ENCODE results near the gene COL12A1.
"Not testable (repeated sequence)": the region's sequence is repeated elsewhere in the genome, so short reads cannot be mapped to it uniquely, and the experiment has no call there.

COL12A1 gene

GRCh38 chr6:75199889-75200288 is 6.0 kb downstream of the COL12A1 start:
- Histone ChIP-seq H3K4me3 (ENCODE audit: low read depth in 1 of 2, low read length in 2 of 2) (no peak overlapping the region), H3K36me3 (ENCODE audit: insufficient read depth, low read length) (no peaks in the 10 kb centered on the region), H4K20me1 (ENCODE audit: insufficient read depth, low read length) (no peaks in the 10 kb centered on the region), H3K27ac (ENCODE audit: low read length) (no peak overlapping the region), H3K4me2 (ENCODE audit: insufficient read depth, low read length) (no peak overlapping the region), H3K4me1 (ENCODE audit: insufficient read depth, low read length) (no peaks in the 10 kb centered on the region), H3K9me3 (ENCODE audit: insufficient read depth, low read length, severe bottlenecking) (no peaks in the 10 kb centered on the region), H3K79me2 (ENCODE audit: insufficient read depth, low read length) (no peaks in the 10 kb centered on the region), H2AFZ (ENCODE audit: low read depth, low read length) (no peak overlapping the region), H3K27me3 (ENCODE audit: insufficient read depth, low read length, poor library complexity) (no peaks in the 10 kb centered on the region), H3K9ac (ENCODE audit: low read depth, low read length) (no peak overlapping the region)
- DNase-seq: no peak
- TF ChIP-seq CTCF (IDR thresholded peaks at IDR 0.05; ENCODE audit: borderline replicate concordance, extremely low read depth, low read length, poor library complexity, severe bottlenecking): no peak
- TF ChIP-seq EZH2 (IDR thresholded peaks at IDR 0.05; ENCODE audit: borderline replicate concordance, low read depth, low read length, severe bottlenecking): no peak
- no peak for ATAC-seq (ENCODE audit: insufficient read depth, low read depth)

GRCh38 chr6:75196081-75196687 is 9.7 kb downstream of the COL12A1 start:
- H3K4me3 ChIP-seq (ENCODE audit: low read depth in 1 of 2, low read length in 2 of 2): no peak overlapping the region
- H3K9ac ChIP-seq (ENCODE audit: low read depth, low read length): no peak overlapping the region
- TF ChIP-seq EZH2 (IDR thresholded peaks at IDR 0.05; ENCODE audit: borderline replicate concordance, low read depth, low read length, severe bottlenecking) (no peak), CTCF (IDR thresholded peaks at IDR 0.05; ENCODE audit: borderline replicate concordance, extremely low read depth, low read length, poor library complexity, severe bottlenecking) (no peak)
- H3K36me3 ChIP-seq (ENCODE audit: insufficient read depth, low read length): no peaks in the 10 kb centered on the region
- no peaks in the 10 kb centered on the region for H3K27me3 ChIP-seq (ENCODE audit: insufficient read depth, low read length, poor library complexity)
- no peaks in the 10 kb centered on the region for H4K20me1 ChIP-seq (ENCODE audit: insufficient read depth, low read length)
- H3K4me1 ChIP-seq (ENCODE audit: insufficient read depth, low read length): no peaks in the 10 kb centered on the region
- no peak for ATAC-seq (ENCODE audit: insufficient read depth, low read depth)
- no peak overlapping the region for H3K27ac ChIP-seq (ENCODE audit: low read length)
- H3K9me3 ChIP-seq (ENCODE audit: insufficient read depth, low read length, severe bottlenecking): no peaks in the 10 kb centered on the region
- no peak overlapping the region for H3K4me2 ChIP-seq (ENCODE audit: insufficient read depth, low read length)
- DNase-seq: no peak
- H2AFZ ChIP-seq (ENCODE audit: low read depth, low read length): no peak overlapping the region
- no peaks in the 10 kb centered on the region for H3K79me2 ChIP-seq (ENCODE audit: insufficient read depth, low read length)

GRCh38 chr6:75188221-75188925 is 17.5 kb downstream of the COL12A1 start:
- no peaks in the 10 kb centered on the region for H4K20me1 ChIP-seq (ENCODE audit: insufficient read depth, low read length)
- DNase-seq (no peak), ATAC-seq (ENCODE audit: insufficient read depth, low read depth) (no peak)
- no peak overlapping the region for H3K27ac ChIP-seq (ENCODE audit: low read length)
- H3K36me3 ChIP-seq (ENCODE audit: insufficient read depth, low read length): no peaks in the 10 kb centered on the region
- H3K9me3 ChIP-seq (ENCODE audit: insufficient read depth, low read length, severe bottlenecking): no peaks in the 10 kb centered on the region
- H3K9ac ChIP-seq (ENCODE audit: low read depth, low read length): no peak overlapping the region
- H3K79me2 ChIP-seq (ENCODE audit: insufficient read depth, low read length): no peaks in the 10 kb centered on the region
- no peak overlapping the region for H3K4me3 ChIP-seq (ENCODE audit: low read depth in 1 of 2, low read length in 2 of 2)
- TF ChIP-seq EZH2 (IDR thresholded peaks at IDR 0.05; ENCODE audit: borderline replicate concordance, low read depth, low read length, severe bottlenecking): no peak
- no peaks in the 10 kb centered on the region for H3K27me3 ChIP-seq (ENCODE audit: insufficient read depth, low read length, poor library complexity)
- H3K4me1 ChIP-seq (ENCODE audit: insufficient read depth, low read length): no peaks in the 10 kb centered on the region
- H3K4me2 ChIP-seq (ENCODE audit: insufficient read depth, low read length): no peak overlapping the region
- H2AFZ ChIP-seq (ENCODE audit: low read depth, low read length): no peak overlapping the region

- H3K27me3 ChIP-seq (ENCODE audit: insufficient read depth, low read length, poor library complexity); H3K9me3 ChIP-seq (ENCODE audit: insufficient read depth, low read length, severe bottlenecking); H3K9ac ChIP-seq (ENCODE audit: low read depth, low read length); H4K20me1 ChIP-seq (ENCODE audit: insufficient read depth, low read length); H2AFZ ChIP-seq (ENCODE audit: low read depth, low read length); ATAC-seq (ENCODE audit: insufficient read depth, low read depth); H3K4me2 ChIP-seq (ENCODE audit: insufficient read depth, low read length); H3K4me1 ChIP-seq (ENCODE audit: insufficient read depth, low read length); H3K79me2 ChIP-seq (ENCODE audit: insufficient read depth, low read length); DNase-seq; H3K36me3 ChIP-seq (ENCODE audit: insufficient read depth, low read length); H3K4me3 ChIP-seq (ENCODE audit: low read depth in 1 of 2, low read length in 2 of 2); H3K27ac ChIP-seq (ENCODE audit: low read length): not testable (repeated sequence)
Observed at GRCh38 chr6:75186581-75186980, 19.3 kb downstream of the COL12A1 start.
